ENCODE measurements around the gene LENEP.

DNA sequence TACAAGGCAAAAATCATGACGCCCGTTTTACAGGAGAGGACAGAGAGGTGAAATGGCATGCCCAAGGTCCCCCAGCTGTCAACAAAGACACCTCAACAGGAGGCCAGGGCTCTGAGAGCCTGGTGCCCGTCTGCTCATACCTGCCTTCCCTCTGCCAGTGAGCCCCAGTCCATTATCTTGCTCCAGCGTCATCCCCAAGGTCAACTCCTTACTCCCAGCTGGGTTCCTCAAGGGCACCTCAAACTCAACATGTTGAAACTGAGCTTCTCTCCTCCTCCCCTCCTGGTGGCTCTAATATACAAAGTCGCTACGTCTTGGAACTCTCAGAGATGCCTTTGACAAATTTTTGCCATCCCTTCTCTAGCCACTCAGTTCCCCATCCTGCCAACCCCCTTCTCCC, 40.7 kb upstream of the LENEP start:
- TF ChIP-seq, protein P1, sequence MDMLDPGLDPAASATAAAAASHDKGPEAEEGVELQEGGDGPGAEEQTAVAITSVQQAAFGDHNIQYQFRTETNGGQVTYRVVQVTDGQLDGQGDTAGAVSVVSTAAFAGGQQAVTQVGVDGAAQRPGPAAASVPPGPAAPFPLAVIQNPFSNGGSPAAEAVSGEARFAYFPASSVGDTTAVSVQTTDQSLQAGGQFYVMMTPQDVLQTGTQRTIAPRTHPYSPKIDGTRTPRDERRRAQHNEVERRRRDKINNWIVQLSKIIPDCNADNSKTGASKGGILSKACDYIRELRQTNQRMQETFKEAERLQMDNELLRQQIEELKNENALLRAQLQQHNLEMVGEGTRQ (IDR thresholded peaks at IDR 0.05), result no peak
- TF ChIP-seq, protein P2, sequence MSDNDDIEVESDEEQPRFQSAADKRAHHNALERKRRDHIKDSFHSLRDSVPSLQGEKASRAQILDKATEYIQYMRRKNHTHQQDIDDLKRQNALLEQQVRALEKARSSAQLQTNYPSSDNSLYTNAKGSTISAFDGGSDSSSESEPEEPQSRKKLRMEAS (IDR thresholded peaks at IDR 0.05), result no peak
- TF ChIP-seq JUN (IDR thresholded peaks at IDR 0.05) (no peak), NR3C1 (IDR thresholded peaks at IDR 0.05) (no peak), POLR2A (IDR thresholded peaks at IDR 0.05; ENCODE audit: low read length) (no peak), HOXB5 (CRISPR knock-in tag; IDR thresholded peaks at IDR 0.05) (no peak), ESRRA (IDR thresholded peaks at IDR 0.05; ENCODE audit: borderline replicate concordance, low read length) (no peak), RFX5 (IDR thresholded peaks at IDR 0.05) (no peak), HDAC2 (IDR thresholded peaks at IDR 0.05) (no peak), MAFK (IDR thresholded peaks at IDR 0.05; ENCODE audit: partially characterized antibody) (no peak), MYC (IDR thresholded peaks at IDR 0.05; ENCODE audit: borderline replicate concordance, low read length) (no peak)
- TF ChIP-seq, protein P3, sequence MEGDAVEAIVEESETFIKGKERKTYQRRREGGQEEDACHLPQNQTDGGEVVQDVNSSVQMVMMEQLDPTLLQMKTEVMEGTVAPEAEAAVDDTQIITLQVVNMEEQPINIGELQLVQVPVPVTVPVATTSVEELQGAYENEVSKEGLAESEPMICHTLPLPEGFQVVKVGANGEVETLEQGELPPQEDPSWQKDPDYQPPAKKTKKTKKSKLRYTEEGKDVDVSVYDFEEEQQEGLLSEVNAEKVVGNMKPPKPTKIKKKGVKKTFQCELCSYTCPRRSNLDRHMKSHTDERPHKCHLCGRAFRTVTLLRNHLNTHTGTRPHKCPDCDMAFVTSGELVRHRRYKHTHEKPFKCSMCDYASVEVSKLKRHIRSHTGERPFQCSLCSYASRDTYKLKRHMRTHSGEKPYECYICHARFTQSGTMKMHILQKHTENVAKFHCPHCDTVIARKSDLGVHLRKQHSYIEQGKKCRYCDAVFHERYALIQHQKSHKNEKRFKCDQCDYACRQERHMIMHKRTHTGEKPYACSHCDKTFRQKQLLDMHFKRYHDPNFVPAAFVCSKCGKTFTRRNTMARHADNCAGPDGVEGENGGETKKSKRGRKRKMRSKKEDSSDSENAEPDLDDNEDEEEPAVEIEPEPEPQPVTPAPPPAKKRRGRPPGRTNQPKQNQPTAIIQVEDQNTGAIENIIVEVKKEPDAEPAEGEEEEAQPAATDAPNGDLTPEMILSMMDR (IDR thresholded peaks at IDR 0.05), result no peak
- TF ChIP-seq, protein P4, sequence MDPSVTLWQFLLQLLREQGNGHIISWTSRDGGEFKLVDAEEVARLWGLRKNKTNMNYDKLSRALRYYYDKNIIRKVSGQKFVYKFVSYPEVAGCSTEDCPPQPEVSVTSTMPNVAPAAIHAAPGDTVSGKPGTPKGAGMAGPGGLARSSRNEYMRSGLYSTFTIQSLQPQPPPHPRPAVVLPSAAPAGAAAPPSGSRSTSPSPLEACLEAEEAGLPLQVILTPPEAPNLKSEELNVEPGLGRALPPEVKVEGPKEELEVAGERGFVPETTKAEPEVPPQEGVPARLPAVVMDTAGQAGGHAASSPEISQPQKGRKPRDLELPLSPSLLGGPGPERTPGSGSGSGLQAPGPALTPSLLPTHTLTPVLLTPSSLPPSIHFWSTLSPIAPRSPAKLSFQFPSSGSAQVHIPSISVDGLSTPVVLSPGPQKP (IDR thresholded peaks at IDR 0.05; ENCODE audit: low read depth, low read length), result no peak

Data from A549 (cell line).